IPS-18c (cell line): ENCODE data around the gene PTGER2.
A peak's percentile ranks its signal among the peaks of the same experiment; 100 is the strongest.

Experiments used
- H3K4me3 ChIP-seq: 2 replicates; pipeline ENCODE4 v1.7.0; 2013; ENCODE audit warnings: low read depth, mild to moderate bottlenecking, low read length, moderate library complexity; ENCODE audit not compliant: insufficient read depth
- H3K9me3 ChIP-seq: one replicate; pipeline ENCODE4 v1.6.1; 2013; ENCODE audit warnings: mild to moderate bottlenecking, low read length, moderate library complexity; ENCODE audit not compliant: control insufficient read depth, insufficient read depth

The PTGER2 gene

GRCh38 chr14:52298795-52299194 is 15.3 kb upstream of the PTGER2 start:
- H3K9me3 ChIP-seq = no peaks in the 10 kb centered on the region
- H3K4me3 ChIP-seq = no peak overlapping the region

GRCh38 chr14:52299692-52300278 is 14.3 kb upstream of the PTGER2 start:
- no peak overlapping the region for H3K4me3 ChIP-seq
- no peaks in the 10 kb centered on the region for H3K9me3 ChIP-seq

- H3K9me3 ChIP-seq = no peaks in the 10 kb centered on the region
- no peak overlapping the region for H3K4me3 ChIP-seq
These were observed 10.9 kb upstream of the PTGER2 start for GRCh38 chr14:52303236-52303635.

GRCh38 chr14:52304248-52304904 is 9.7 kb upstream of the PTGER2 start:
- H3K4me3 ChIP-seq = no peak overlapping the region
- no peaks in the 10 kb centered on the region for H3K9me3 ChIP-seq

GRCh38 chr14:52305014-52305413 is 9.1 kb upstream of the PTGER2 start:
- H3K4me3 ChIP-seq = no peak overlapping the region

GRCh38 chr14:52307376-52307775 is 6.7 kb upstream of the PTGER2 start:
- Histone ChIP-seq H3K4me3 (no peak overlapping the region), H3K9me3 (no peaks in the 10 kb centered on the region)

More at GRCh38 chr14:52305014-52305413, 9.1 kb upstream of the PTGER2 start:
- H3K9me3 ChIP-seq = no peaks in the 10 kb centered on the region

GRCh38 chr14:52307905-52308304 is 6.2 kb upstream of the PTGER2 start:
- Histone ChIP-seq H3K9me3 (no peaks in the 10 kb centered on the region), H3K4me3 (no peak overlapping the region)

GRCh38 chr14:52310541-52310940 is 3.6 kb upstream of the PTGER2 start:
- H3K4me3 ChIP-seq = no peak overlapping the region

GRCh38 chr14:52312931-52313355 is 1.2 kb upstream of the PTGER2 start:
- Histone ChIP-seq H3K9me3 (no peaks in the 10 kb centered on the region), H3K4me3 (no peak overlapping the region)

More at GRCh38 chr14:52310541-52310940, 3.6 kb upstream of the PTGER2 start:
- no peaks in the 10 kb centered on the region for H3K9me3 ChIP-seq

GRCh38 chr14:52313462-52313861 is 650 bp upstream of the PTGER2 start:
- H3K4me3 ChIP-seq = peak overlapping the region; percentile 34; the same call in 1 of the 2 replicates

GRCh38 chr14:52314595-52315354 is 663 bp downstream of the PTGER2 start:
- no peaks in the 10 kb centered on the region for H3K9me3 ChIP-seq
- peak overlapping the region; percentile 34 for H3K4me3 ChIP-seq

More at GRCh38 chr14:52313462-52313861, 650 bp upstream of the PTGER2 start:
- H3K9me3 ChIP-seq = no peaks in the 10 kb centered on the region

- Histone ChIP-seq H3K9me3 (no peaks in the 10 kb centered on the region), H3K4me3 (peak overlapping the region; percentile 34)
These were observed 1.2 kb downstream of the PTGER2 start for GRCh38 chr14:52315355-52315718.

- Histone ChIP-seq H3K4me3 (no peak overlapping the region), H3K9me3 (no peaks in the 10 kb centered on the region)
These were observed 4.0 kb downstream of the PTGER2 start for GRCh38 chr14:52318062-52318461.

GRCh38 chr14:52318826-52319645 is 4.9 kb downstream of the PTGER2 start:
- Histone ChIP-seq H3K9me3 (no peaks in the 10 kb centered on the region), H3K4me3 (no peak overlapping the region)

- H3K4me3 ChIP-seq = no peak overlapping the region
- H3K9me3 ChIP-seq = no peaks in the 10 kb centered on the region
These were observed 5.8 kb downstream of the PTGER2 start for GRCh38 chr14:52319919-52320318.

- H3K4me3 ChIP-seq = no peak overlapping the region
These were observed 11.0 kb downstream of the PTGER2 start for GRCh38 chr14:52325126-52325525.

GRCh38 chr14:52325630-52326029 is 11.5 kb downstream of the PTGER2 start:
- Histone ChIP-seq H3K4me3 (no peak overlapping the region), H3K9me3 (no peaks in the 10 kb centered on the region)

More at GRCh38 chr14:52325126-52325525, 11.0 kb downstream of the PTGER2 start:
- no peaks in the 10 kb centered on the region for H3K9me3 ChIP-seq
